SK-N-SH (cell line): Measurements from ENCODE around the gene SLC2A1. TPM values are rescaled to one million over a fixed set of nuclear protein-coding genes. Genes with fewer than 3 reads are reported as not detected.

Experiments
- CTCF ChIA-PET: fragments of 300-600, 350-600 bp; formaldehyde crosslinking; extraction: SDS; loops from one replicate; lab custom pipeline; 2021; lab: Yijun Ruan, JAX
- POLR2A ChIA-PET: fragments of 350-600 bp; sonication (Branson Sonifier 250); formaldehyde crosslinking; extraction: SDS; loops from one replicate; lab custom pipeline; 2020; ENCODE audit warnings: antibody characterized with exemption, inconsistent platforms; lab: Yijun Ruan, JAX
- DNase-seq: peaks from one replicate; pipeline ENCODE4 v3.0.0; 2012
- H2AFZ ChIP-seq: fragments of 200-600 bp; sonication (generic); 2 replicates; pipeline ENCODE4 v1.8.1; 2016; ENCODE audit warnings: antibody characterized with exemption, mild to moderate bottlenecking, low read depth
- H3F3A ChIP-seq: fragments of 200-600 bp; sonication (generic); replicated peaks from 2 replicates; pipeline ENCODE3; 2016; ENCODE audit warnings: antibody characterized with exemption, mild to moderate bottlenecking; ENCODE audit not compliant: insufficient read depth
- H3K27ac ChIP-seq, 2 experiments: fragments of 200-500 bp in 1 of 2; fragments of 200-600 bp in 1 of 2; sonication (Bioruptor generic) in 1 of 2; sonication (generic), shearing (Covaris generic) in 1 of 2; 2 replicates each; pipeline versions ENCODE4 v1.5.1 to v1.6.1; 2014 to 2016; ENCODE audit warnings: low read depth in 2 of 2, inconsistent platforms in 1 of 2, low read length in 1 of 2, mild to moderate bottlenecking in 1 of 2, mixed read lengths in 1 of 2
- H3K27me3 ChIP-seq: fragments of 200-600 bp; sonication (generic), shearing (Covaris generic); 2 replicates; pipeline ENCODE4 v1.6.1; 2016; ENCODE audit warnings: mixed run types; ENCODE audit not compliant: insufficient read depth
- H3K36me3 ChIP-seq, 2 experiments: fragments of 200-500 bp in 1 of 2; fragments of 200-600 bp in 1 of 2; sonication (Bioruptor generic) in 1 of 2; sonication (generic) in 1 of 2; replicated peaks in 1 of 2; 2 replicates each; pipeline versions ENCODE3 to v1.5.1; 2014 to 2016; ENCODE audit warnings: low read length in 1 of 2, mild to moderate bottlenecking in 1 of 2; ENCODE audit not compliant: insufficient read depth in 2 of 2, control insufficient read depth in 1 of 2
- H3K4me1 ChIP-seq, 2 experiments: fragments of 200-500 bp in 1 of 2; fragments of 200-600 bp in 1 of 2; sonication (Bioruptor generic) in 1 of 2; sonication (generic), shearing (Covaris generic) in 1 of 2; 2 replicates each; pipeline versions ENCODE4 v1.5.1 to v1.6.1; 2014 to 2016; ENCODE audit warnings: low read depth in 1 of 2, low read length in 1 of 2, mixed run types in 1 of 2; ENCODE audit not compliant: insufficient read depth in 2 of 2, control insufficient read depth in 1 of 2
- H3K4me2 ChIP-seq: fragments of 200-600 bp; sonication (generic), shearing (Covaris generic); 2 replicates; pipeline ENCODE4 v1.6.1; 2017; ENCODE audit warnings: mixed run types
- H3K4me3 ChIP-seq, 2 experiments: fragments of 200-500 bp in 1 of 2; fragments of 200-600 bp in 1 of 2; sonication (Bioruptor generic) in 1 of 2; sonication (generic), shearing (Covaris generic) in 1 of 2; 2 replicates each; pipeline versions ENCODE4 v1.5.1 to v1.8.1; 2014 to 2016; ENCODE audit warnings: low read depth in 2 of 2, inconsistent platforms in 1 of 2, low read length in 1 of 2, mild to moderate bottlenecking in 1 of 2, mixed read lengths in 1 of 2, moderate library complexity in 1 of 2
- H3K79me2 ChIP-seq: fragments of 200-600 bp; sonication (generic); 2 replicates; pipeline ENCODE4 v1.8.1; 2017; ENCODE audit warnings: mild to moderate bottlenecking; ENCODE audit not compliant: insufficient read depth
- H3K9ac ChIP-seq: fragments of 200-600 bp; sonication (generic); 2 replicates; pipeline ENCODE4 v1.6.1; 2017; ENCODE audit warnings: mixed run types
- H3K9me2 ChIP-seq: fragments of 200-600 bp; sonication (generic); 2 replicates; pipeline ENCODE4 v1.6.1; 2017; ENCODE audit warnings: mixed run types
- H3K9me3 ChIP-seq: fragments of 200-600 bp; sonication (generic); 2 replicates; pipeline ENCODE4 v1.6.1; 2017; ENCODE audit warnings: mixed run types, mild to moderate bottlenecking, moderate library complexity
- H4K20me1 ChIP-seq: fragments of 200-600 bp; sonication (generic); 2 replicates; pipeline ENCODE4 v1.6.1; 2017; ENCODE audit warnings: mild to moderate bottlenecking, mixed run types; ENCODE audit not compliant: insufficient read depth
- CHD2 ChIP-seq: fragments of 150-350 bp; IDR thresholded peaks from 2 replicates; pipeline ENCODE4 v1.6.1; 2018; ENCODE audit warnings: low read length; ENCODE audit not compliant: partially characterized antibody
- EP300 ChIP-seq, 2 experiments: IDR thresholded peaks; 2 replicates each; pipeline versions ENCODE4 v1.4.0 to v1.6.1; 2012; ENCODE audit warnings: borderline replicate concordance in 1 of 2, low read depth in 1 of 2, low read length in 1 of 2
- EZH2phosphoT487 ChIP-seq: fragments of 200-600 bp; sonication (generic); IDR thresholded peaks from 2 replicates; pipeline ENCODE4 v1.6.1; 2017; ENCODE audit warnings: low read depth, mixed run types, mild to moderate bottlenecking, antibody characterized with exemption, moderate library complexity, borderline replicate concordance
- FOXJ3 ChIP-seq: sonication (generic); formaldehyde crosslinking; IDR thresholded peaks from 2 replicates; pipeline ENCODE4 v1.5.1; 2020; ENCODE audit warnings: mild to moderate bottlenecking, missing genetic modification reagents
- FOXM1 ChIP-seq: IDR thresholded peaks from 2 replicates; pipeline ENCODE4 v1.4.0; 2012; ENCODE audit warnings: low read depth, mild to moderate bottlenecking
- JUND ChIP-seq: IDR thresholded peaks from 2 replicates; pipeline ENCODE4 v1.4.0; 2012
- MEF2A ChIP-seq: IDR thresholded peaks from 2 replicates; pipeline ENCODE4 v1.4.0; 2012; ENCODE audit warnings: low read depth, borderline replicate concordance
- NRF1 ChIP-seq: IDR thresholded peaks from 2 replicates; pipeline ENCODE4 v1.6.1; 2012; ENCODE audit warnings: low read depth, mild to moderate bottlenecking, low read length
- PBX3 ChIP-seq: IDR thresholded peaks from 2 replicates; pipeline ENCODE4; 2012
- POLR2AphosphoS5 ChIP-seq: IDR thresholded peaks from 2 replicates; pipeline ENCODE4 v1.6.1; 2012; ENCODE audit warnings: low read depth, low read length
- RAD21 ChIP-seq: IDR thresholded peaks from 2 replicates; pipeline ENCODE4 v1.6.1; 2012; ENCODE audit warnings: mild to moderate bottlenecking, low read length
- RXRA ChIP-seq: IDR thresholded peaks from 2 replicates; pipeline ENCODE4 v1.4.0; 2012; ENCODE audit warnings: low read depth, mild to moderate bottlenecking, borderline replicate concordance
- SIN3A ChIP-seq: IDR thresholded peaks from 2 replicates; pipeline ENCODE4 v1.6.1; 2012; ENCODE audit warnings: low read depth, mild to moderate bottlenecking, low read length, moderate library complexity, borderline replicate concordance
- TCF12 ChIP-seq: IDR thresholded peaks from 2 replicates; pipeline ENCODE4 v1.4.0; 2012
- YY1 ChIP-seq: IDR thresholded peaks from 2 replicates; pipeline ENCODE4 v1.4.0; 2012; ENCODE audit warnings: low read depth, mild to moderate bottlenecking
- WGBS: methylation state at CpG from one replicate; pipeline ENCODE4 v1.1.6; 2017; ENCODE audit warnings: low lambda C conversion rate; 5-methylcytosine and 5-hydroxymethylcytosine counted together
- polyA plus RNA-seq, 3 experiments: library from polyadenylated mRNA; depleted of rRNA; stranded (reverse); fragments of >200 nt; gene quantifications; 2 replicates each; pipeline ENCODE4 v1.2.3, GENCODE V29; 2012
- TF ChIP-seq, protein P1 (sequence below): fragments of 200-600 bp; sonication (generic); IDR thresholded peaks from 2 replicates; pipeline ENCODE4 v1.6.1; 2017; ENCODE audit warnings: antibody characterized with exemption, mild to moderate bottlenecking, moderate library complexity
- TF ChIP-seq, protein P2 (sequence below): IDR thresholded peaks from 2 replicates; pipeline ENCODE4 v1.4.0; 2012; ENCODE audit warnings: low read depth, borderline replicate concordance
- TF ChIP-seq, protein P3 (sequence below): fragments of 150-350 bp; IDR thresholded peaks from 2 replicates; pipeline ENCODE4 v1.6.1; 2017; ENCODE audit warnings: antibody characterized with exemption, low read length, low read depth, borderline replicate concordance
- TF ChIP-seq, protein P4 (sequence below): IDR thresholded peaks from 2 replicates; pipeline ENCODE4 v1.4.0; 2012; ENCODE audit warnings: low read depth

The SLC2A1 gene
- polyA plus RNA-seq, 1 of the 3 experiments (the other 2 are of a cell fraction): 63.8 TPM

GRCh38 chr1:42992054-42992571 lies 33.4 kb upstream of the SLC2A1 start:
- CTCF ChIA-PET: interaction anchor here (0.7 kb wide), 1 partner anchor 60 kb away, joined by 3 read pairs; no protein-coding TSS in a partner anchor

DNA sequence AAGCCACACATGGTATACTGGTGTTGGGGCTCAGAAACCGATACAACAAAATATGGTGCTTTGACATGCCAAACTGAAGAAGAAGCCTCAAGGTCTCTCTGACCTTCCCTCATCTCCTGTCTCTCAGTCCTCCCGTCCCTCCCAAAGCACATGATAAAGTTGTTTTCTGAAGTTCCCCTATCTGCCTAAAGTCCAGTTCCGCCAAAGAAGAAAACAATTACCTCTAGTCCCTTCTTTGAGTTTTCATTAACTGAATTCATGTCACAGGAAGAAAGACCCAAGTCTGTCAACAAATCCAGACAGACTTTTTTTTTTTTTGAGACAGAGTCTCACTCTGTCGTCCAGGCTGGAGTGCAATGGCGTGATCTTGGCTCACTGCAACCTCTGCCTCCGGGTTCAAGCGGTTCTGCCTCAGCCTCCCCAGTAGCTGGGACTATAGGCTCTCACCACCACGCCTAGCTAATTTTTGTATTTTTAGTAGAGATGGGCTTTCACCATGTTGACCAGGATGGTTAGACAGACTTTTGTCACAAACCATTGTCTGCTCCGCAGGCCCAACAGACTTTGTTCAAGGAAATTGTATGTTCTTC lies 32.2 kb upstream of the SLC2A1 start:
- DNase-seq: no peak
- Histone ChIP-seq H3F3A (no peaks in the 10 kb centered on the region), H3K4me1 (no peaks in the 10 kb centered on the region; a peak in 1 of 4 replicates), H4K20me1 (no peaks in the 10 kb centered on the region), H3K27ac (no peak overlapping the region), H3K36me3 (no peaks in the 10 kb centered on the region), H2AFZ (no peak overlapping the region), H3K9ac (no peak overlapping the region), H3K79me2 (no peaks in the 10 kb centered on the region), H3K27me3 (no peaks in the 10 kb centered on the region), H3K9me3 (0 out of 2 replicates have a peak, but pooled peaks cover 5% of the 10 kb centered on the region), H3K4me2 (no peak overlapping the region), H3K4me3 (no peak overlapping the region), H3K9me2 (no peaks in the 10 kb centered on the region)
- WGBS: 79% methylated on average over 9 of the region's 9 CpGs
- ChIA-PET CTCF (interaction anchor here (1.2 kb wide), 1 partner anchor 83 kb away, joined by 3 read pairs; no protein-coding TSS in a partner anchor), POLR2A (no interaction called here)
- TF ChIP-seq FOXJ3 (CRISPR knock-in tag) (no peak), CHD2 (no peak), MEF2A (no peak), EP300 (IDR thresholded peaks at IDR 0.05; ENCODE audit: borderline replicate concordance in 1 of 2, low read depth in 1 of 2, low read length in 1 of 2) (no peak), RAD21 (no peak), SIN3A (no peak), EZH2phosphoT487 (no peak), TCF12 (no peak), JUND (no peak), YY1 (no peak), POLR2AphosphoS5 (no peak), PBX3 (no peak)
- TF ChIP-seq, protein P1, sequence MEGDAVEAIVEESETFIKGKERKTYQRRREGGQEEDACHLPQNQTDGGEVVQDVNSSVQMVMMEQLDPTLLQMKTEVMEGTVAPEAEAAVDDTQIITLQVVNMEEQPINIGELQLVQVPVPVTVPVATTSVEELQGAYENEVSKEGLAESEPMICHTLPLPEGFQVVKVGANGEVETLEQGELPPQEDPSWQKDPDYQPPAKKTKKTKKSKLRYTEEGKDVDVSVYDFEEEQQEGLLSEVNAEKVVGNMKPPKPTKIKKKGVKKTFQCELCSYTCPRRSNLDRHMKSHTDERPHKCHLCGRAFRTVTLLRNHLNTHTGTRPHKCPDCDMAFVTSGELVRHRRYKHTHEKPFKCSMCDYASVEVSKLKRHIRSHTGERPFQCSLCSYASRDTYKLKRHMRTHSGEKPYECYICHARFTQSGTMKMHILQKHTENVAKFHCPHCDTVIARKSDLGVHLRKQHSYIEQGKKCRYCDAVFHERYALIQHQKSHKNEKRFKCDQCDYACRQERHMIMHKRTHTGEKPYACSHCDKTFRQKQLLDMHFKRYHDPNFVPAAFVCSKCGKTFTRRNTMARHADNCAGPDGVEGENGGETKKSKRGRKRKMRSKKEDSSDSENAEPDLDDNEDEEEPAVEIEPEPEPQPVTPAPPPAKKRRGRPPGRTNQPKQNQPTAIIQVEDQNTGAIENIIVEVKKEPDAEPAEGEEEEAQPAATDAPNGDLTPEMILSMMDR: no peak
- TF ChIP-seq, protein P2, sequence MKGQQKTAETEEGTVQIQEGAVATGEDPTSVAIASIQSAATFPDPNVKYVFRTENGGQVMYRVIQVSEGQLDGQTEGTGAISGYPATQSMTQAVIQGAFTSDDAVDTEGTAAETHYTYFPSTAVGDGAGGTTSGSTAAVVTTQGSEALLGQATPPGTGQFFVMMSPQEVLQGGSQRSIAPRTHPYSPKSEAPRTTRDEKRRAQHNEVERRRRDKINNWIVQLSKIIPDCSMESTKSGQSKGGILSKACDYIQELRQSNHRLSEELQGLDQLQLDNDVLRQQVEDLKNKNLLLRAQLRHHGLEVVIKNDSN: no peak
- TF ChIP-seq, protein P3, sequence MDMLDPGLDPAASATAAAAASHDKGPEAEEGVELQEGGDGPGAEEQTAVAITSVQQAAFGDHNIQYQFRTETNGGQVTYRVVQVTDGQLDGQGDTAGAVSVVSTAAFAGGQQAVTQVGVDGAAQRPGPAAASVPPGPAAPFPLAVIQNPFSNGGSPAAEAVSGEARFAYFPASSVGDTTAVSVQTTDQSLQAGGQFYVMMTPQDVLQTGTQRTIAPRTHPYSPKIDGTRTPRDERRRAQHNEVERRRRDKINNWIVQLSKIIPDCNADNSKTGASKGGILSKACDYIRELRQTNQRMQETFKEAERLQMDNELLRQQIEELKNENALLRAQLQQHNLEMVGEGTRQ: no peak

More at GRCh38 chr1:42992054-42992571, 33.4 kb upstream of the SLC2A1 start:
- no peak overlapping the region for H2AFZ ChIP-seq
- H3K4me2 ChIP-seq: no peak overlapping the region
- H3K9me3 ChIP-seq: 0 out of 2 replicates have a peak, but pooled peaks cover 5% of the 10 kb centered on the region
- DNase-seq: no peak
- no peaks in the 10 kb centered on the region for H3K27me3 ChIP-seq
- peak overlapping the region in 1 of 2 experiments; percentile 35; a peak in 1 of 4 replicates for H3K27ac ChIP-seq
- no peaks in the 10 kb centered on the region for H3K9me2 ChIP-seq
- H3K79me2 ChIP-seq: no peaks in the 10 kb centered on the region
- no peaks in the 10 kb centered on the region for H3F3A ChIP-seq
- TF ChIP-seq FOXM1: no peak
- TF ChIP-seq RXRA: no peak
- TF ChIP-seq, protein P1: no peak
- TF ChIP-seq, protein P4, sequence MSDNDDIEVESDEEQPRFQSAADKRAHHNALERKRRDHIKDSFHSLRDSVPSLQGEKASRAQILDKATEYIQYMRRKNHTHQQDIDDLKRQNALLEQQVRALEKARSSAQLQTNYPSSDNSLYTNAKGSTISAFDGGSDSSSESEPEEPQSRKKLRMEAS: no peak
- TF ChIP-seq NRF1: no peak
- no peak overlapping the region for H3K4me3 ChIP-seq
- POLR2A ChIA-PET: interaction anchor here (0.7 kb wide), 1 partner anchor 8 kb away, joined by 3 read pairs; no protein-coding TSS in a partner anchor
- 65% methylated on average over 5 of the region's 5 CpGs for WGBS
- no peaks in the 10 kb centered on the region; a peak in 1 of 4 replicates for H3K4me1 ChIP-seq
- no peaks in the 10 kb centered on the region for H3K36me3 ChIP-seq
- H3K9ac ChIP-seq: no peak overlapping the region
- no peaks in the 10 kb centered on the region for H4K20me1 ChIP-seq
